Measurements from ENCODE around the gene KRT6C. TPM values are rescaled to one million over a fixed set of nuclear protein-coding genes. Genes with fewer than 3 reads are reported as not detected.

KRT6C gene
- total RNA-seq, 4 donors from 2014 or later = 99.0 to 3,532 (median 1,742) TPM

- 53 to 55% methylated on average over 2 to 19 of the region's 29 CpGs for WGBS, 2 donors
- Histone ChIP-seq H3K9me3 (no peaks in the 10 kb centered on the region), H3K27ac (peak within 1 kb of the TSS; percentile 89 to 94 (median 91)), H3K36me3 (peaks cover 0 to 32% (median 13%) of the 10 kb centered on the region in 3 donors), H3K4me3 (peak within 1 kb of the TSS; percentile 51 to 66 (median 52)), H3K27me3 (peaks cover 0 to 5% (median 0%) of the 10 kb centered on the region in 4 donors), H3K4me1 (peaks cover 16 to 82% (median 25%) of the 10 kb centered on the region in 3 donors)
- intact Hi-C loops (cut with DNase I) = loop anchor here (10.0 kb wide), 3 partner anchors 145 to 365 kb away; no protein-coding TSS in a partner anchor
- no peak for DNase-seq
- TF ChIP-seq, protein P1, sequence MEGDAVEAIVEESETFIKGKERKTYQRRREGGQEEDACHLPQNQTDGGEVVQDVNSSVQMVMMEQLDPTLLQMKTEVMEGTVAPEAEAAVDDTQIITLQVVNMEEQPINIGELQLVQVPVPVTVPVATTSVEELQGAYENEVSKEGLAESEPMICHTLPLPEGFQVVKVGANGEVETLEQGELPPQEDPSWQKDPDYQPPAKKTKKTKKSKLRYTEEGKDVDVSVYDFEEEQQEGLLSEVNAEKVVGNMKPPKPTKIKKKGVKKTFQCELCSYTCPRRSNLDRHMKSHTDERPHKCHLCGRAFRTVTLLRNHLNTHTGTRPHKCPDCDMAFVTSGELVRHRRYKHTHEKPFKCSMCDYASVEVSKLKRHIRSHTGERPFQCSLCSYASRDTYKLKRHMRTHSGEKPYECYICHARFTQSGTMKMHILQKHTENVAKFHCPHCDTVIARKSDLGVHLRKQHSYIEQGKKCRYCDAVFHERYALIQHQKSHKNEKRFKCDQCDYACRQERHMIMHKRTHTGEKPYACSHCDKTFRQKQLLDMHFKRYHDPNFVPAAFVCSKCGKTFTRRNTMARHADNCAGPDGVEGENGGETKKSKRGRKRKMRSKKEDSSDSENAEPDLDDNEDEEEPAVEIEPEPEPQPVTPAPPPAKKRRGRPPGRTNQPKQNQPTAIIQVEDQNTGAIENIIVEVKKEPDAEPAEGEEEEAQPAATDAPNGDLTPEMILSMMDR (IDR thresholded peaks at IDR 0.05) = no peak
- peak in 2 of 4 donors; percentile 85 to 94 for TF ChIP-seq POLR2A (IDR thresholded peaks at IDR 0.05)
Measured at GRCh38 chr12:52519826-52520662, 46.4 kb upstream of the KRT6C start, which contains the start of gene KRT5. Gene KRT5, minus strand, starts transcription at chr12:52520394. Its CDS starts 98 bp downstream, at chr12:52520296.

GRCh38 chr12:52519387-52519703 lies 45.7 kb upstream of the KRT6C start:
- intact Hi-C loops (cut with DNase I) = loop anchor here (10.0 kb wide), 2 partner anchors 145 to 365 kb away; no protein-coding TSS in a partner anchor
- H3K36me3 ChIP-seq = peaks cover 0 to 35% (median 13%) of the 10 kb centered on the region in 3 donors
- H3K4me3 ChIP-seq = peak overlapping the region; percentile 51 to 66 (median 52)
- no peaks in the 10 kb centered on the region for H3K9me3 ChIP-seq
- TF ChIP-seq, protein P1 (IDR thresholded peaks at IDR 0.05) = no peak
- no peak for TF ChIP-seq POLR2A (IDR thresholded peaks at IDR 0.05)
- no peak for DNase-seq
- peak overlapping the region; percentile 85 to 94 (median 90) for H3K27ac ChIP-seq
- WGBS, 2 donors = 38 to 59% methylated on average over 2 to 3 of the region's 3 CpGs
- H3K27me3 ChIP-seq = peaks cover 0 to 5% (median 0%) of the 10 kb centered on the region in 4 donors
- H3K4me1 ChIP-seq = peaks cover 16 to 80% (median 20%) of the 10 kb centered on the region in 3 donors

- intact Hi-C loops (cut with DNase I) = loop anchor here (10.0 kb wide), 2 partner anchors 144 to 364 kb away; no protein-coding TSS in a partner anchor
- H3K4me3 ChIP-seq = peak overlapping the region; percentile 51 to 66 (median 52)
- TF ChIP-seq, protein P1 (IDR thresholded peaks at IDR 0.05) = no peak
- no peak for TF ChIP-seq POLR2A (IDR thresholded peaks at IDR 0.05)
- H3K9me3 ChIP-seq = no peaks in the 10 kb centered on the region
- DNase-seq = no peak
- H3K27me3 ChIP-seq = no peaks in the 10 kb centered on the region
- H3K27ac ChIP-seq = peak overlapping the region; percentile 85 to 94 (median 90)
- WGBS, 2 donors = 36 to 66% methylated on average over 7 of the region's 8 CpGs
- H3K4me1 ChIP-seq = peaks cover 14 to 75% (median 16%) of the 10 kb centered on the region in 3 donors
- H3K36me3 ChIP-seq = peaks cover 0 to 35% (median 13%) of the 10 kb centered on the region in 3 donors
Measured at GRCh38 chr12:52518574-52519386, 45.2 kb upstream of the KRT6C start.

DNA sequence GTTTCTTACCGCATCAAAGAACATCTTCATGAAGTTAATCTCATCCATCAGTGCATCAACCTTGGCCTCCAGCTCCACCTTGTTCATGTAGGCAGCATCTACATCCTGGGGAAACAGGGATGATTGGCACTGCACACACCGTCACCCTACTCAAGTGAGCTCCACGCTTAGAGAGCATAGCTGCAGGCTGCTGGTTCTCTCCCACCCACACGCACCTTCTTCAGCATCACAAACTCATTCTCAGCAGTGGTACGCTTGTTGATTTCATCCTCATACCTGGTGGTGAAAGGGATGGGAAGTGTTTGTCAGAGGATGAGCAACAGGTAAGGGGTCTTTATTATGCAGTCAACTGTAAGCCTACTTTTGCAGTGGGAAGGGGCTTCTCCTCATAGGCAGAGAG lies 44.3 kb upstream of the KRT6C start:
- Histone ChIP-seq H3K9me3 (no peaks in the 10 kb centered on the region), H3K4me3 (peak overlapping the region; percentile 51 to 66 (median 52)), H3K4me1 (peaks cover 8 to 66% (median 9%) of the 10 kb centered on the region in 3 donors), H3K36me3 (peaks cover 0 to 35% (median 13%) of the 10 kb centered on the region in 3 donors), H3K27me3 (no peaks in the 10 kb centered on the region), H3K27ac (peak overlapping the region; percentile 85 to 94 (median 90))
- WGBS, 2 donors = 38 to 77% methylated on average over 4 of the region's 5 CpGs
- no peak for DNase-seq
- peak in 1 of 4 donors; percentile 6 for TF ChIP-seq POLR2A (IDR thresholded peaks at IDR 0.05)
- TF ChIP-seq, protein P1 (IDR thresholded peaks at IDR 0.05) = no peak
- intact Hi-C loops (cut with DNase I) = loop anchor here (10.0 kb wide), 2 partner anchors 143 to 363 kb away; no protein-coding TSS in a partner anchor

Data from esophagus squamous epithelium (tissue), 5 donors.